ENCODE data around the gene PGM5.

DNA sequence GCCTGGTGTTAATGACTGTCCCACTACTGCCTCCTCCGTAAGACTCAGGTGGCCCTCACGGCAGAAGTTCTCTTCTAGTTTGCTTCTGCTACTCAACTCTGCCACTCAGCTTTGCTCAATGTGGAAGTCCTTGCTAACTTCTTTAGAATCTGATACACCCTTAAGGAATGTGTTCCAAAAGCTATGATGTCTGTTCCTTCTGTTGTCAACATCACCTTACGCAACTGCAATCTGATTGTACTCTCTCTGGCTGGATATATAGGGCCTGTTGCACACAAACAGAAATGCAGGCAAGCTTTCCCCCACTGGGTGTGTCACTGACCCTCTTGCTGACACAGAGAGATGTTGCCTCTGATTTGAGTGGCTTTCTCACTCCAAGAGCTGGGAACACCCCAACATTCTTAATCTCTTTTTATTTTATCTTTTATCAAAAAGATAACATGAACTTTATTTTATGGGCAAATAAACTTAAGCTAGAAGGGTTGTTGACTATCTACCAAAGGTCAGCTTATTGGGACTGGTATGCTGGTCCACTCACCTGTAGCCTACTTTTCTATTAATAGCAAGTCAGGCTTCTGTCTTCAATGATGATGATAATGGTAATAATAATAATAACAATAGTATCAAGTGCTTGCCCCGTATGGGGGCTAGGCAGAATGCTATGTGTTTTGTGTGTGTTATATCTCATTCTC, 159.1 kb downstream of the PGM5 start:
- no peak for TF ChIP-seq CTCF (IDR thresholded peaks at IDR 0.05; ENCODE audit: low read length)
- no peak for TF ChIP-seq EZH2 (IDR thresholded peaks at IDR 0.05; ENCODE audit: borderline replicate concordance, low read length)
